T-cell (primary cell): ENCODE data around the gene PCBP3. TPM values are rescaled to one million over a fixed set of nuclear protein-coding genes. Genes with fewer than 3 reads are reported as not detected.

Experiments used
- ATAC-seq, 4 experiments: fragments of 200-7000 bp in 3 of 4; fragments of 150-1000 bp in 1 of 4; cut with Tn5 transposase; replicated peaks in 1 of 4; 1 replicate in 3 of 4; 2 replicates in 1 of 4; pipeline ENCODE4 v1.10.0; 2021; ENCODE audit warnings: moderate library complexity in 3 of 4, mild to moderate bottlenecking in 2 of 4, moderate number of reproducible peaks in 1 of 4
- CTCF ChIA-PET, 2 donors: fragments of 300-600 bp; sonication (Branson Sonifier 250); formaldehyde crosslinking; loops; one replicate each; lab custom pipeline; 2022; ENCODE audit warnings: antibody characterized with exemption in 2 of 2; lab: Charles Lee
- POLR2A ChIA-PET, 2 donors: fragments of 300-600 bp; sonication (Branson Sonifier 250); formaldehyde crosslinking; loops; one replicate each; lab custom pipeline; 2022; ENCODE audit warnings: antibody characterized with exemption in 2 of 2; lab: Charles Lee
- DNase-seq, 35 experiments: peaks; one replicate each; pipeline versions ENCODE4 v3.0.0 to v3.0.0-alpha.2; 2013 to 2023
- H3K27ac ChIP-seq: one replicate; pipeline ENCODE4 v1.5.1; 2013; ENCODE audit warnings: low read length
- H3K27me3 ChIP-seq, 2 experiments: replicated peaks in 1 of 2; 1 replicate in 1 of 2; 2 replicates in 1 of 2; pipeline versions ENCODE4 v1.6.1 to v1.7.0; 2013; ENCODE audit warnings: low read length in 1 of 2, mixed read lengths in 1 of 2; ENCODE audit not compliant: control insufficient read depth in 2 of 2, insufficient read depth in 2 of 2; ENCODE audit errors: extremely low read depth in 1 of 2
- H3K36me3 ChIP-seq, 2 donors: 1 replicate in 1 of 2; 2 replicates in 1 of 2; pipeline versions ENCODE4 v1.6.1 to v1.7.0; 2013; ENCODE audit warnings: low read length in 1 of 2; ENCODE audit not compliant: control insufficient read depth in 2 of 2, insufficient read depth in 1 of 2; ENCODE audit errors: extremely low read depth in 1 of 2
- H3K4me1 ChIP-seq, 2 experiments: 1 replicate in 1 of 2; 2 replicates in 1 of 2; pipeline versions ENCODE4 v1.6.1 to v1.7.0; 2013; ENCODE audit warnings: low read length in 2 of 2, mixed read lengths in 1 of 2; ENCODE audit not compliant: insufficient read depth in 2 of 2, control insufficient read depth in 1 of 2; ENCODE audit errors: extremely low read depth in 1 of 2
- H3K4me3 ChIP-seq, 2 donors: 1 replicate in 1 of 2; 2 replicates in 1 of 2; pipeline versions ENCODE4 v1.5.1 to v1.7.0; 2013; ENCODE audit warnings: mild to moderate bottlenecking in 2 of 2, low read length in 1 of 2, moderate library complexity in 1 of 2; ENCODE audit not compliant: control insufficient read depth in 1 of 2; ENCODE audit errors: extremely low read depth in 1 of 2
- H3K9me3 ChIP-seq: 2 replicates; pipeline ENCODE4 v1.7.0; 2013
- H3K27ac Mint-ChIP-seq, 2 donors: one replicate each; pipeline ENCODE4 v1.8.0; 2020 to 2021; ENCODE audit warnings: mild to moderate bottlenecking in 2 of 2, mixed read lengths in 2 of 2
- H3K27me3 Mint-ChIP-seq, 2 donors: one replicate each; pipeline ENCODE4 v1.8.0; 2021 to 2022; ENCODE audit warnings: mixed read lengths in 2 of 2
- H3K36me3 Mint-ChIP-seq: one replicate; pipeline ENCODE4 v1.8.0; 2021; ENCODE audit warnings: mixed read lengths
- H3K4me1 Mint-ChIP-seq, 3 donors: one replicate each; pipeline ENCODE4 v1.8.0; 2020 to 2022; ENCODE audit warnings: mixed read lengths in 3 of 3, mild to moderate bottlenecking in 1 of 3
- H3K4me3 Mint-ChIP-seq, 3 donors: one replicate each; pipeline ENCODE4 v1.8.0; 2020 to 2022; ENCODE audit warnings: mild to moderate bottlenecking in 3 of 3, mixed read lengths in 3 of 3, moderate library complexity in 3 of 3
- H3K9me3 Mint-ChIP-seq, 3 donors: one replicate each; pipeline ENCODE4 v1.8.0; 2020 to 2022; ENCODE audit warnings: mixed read lengths in 3 of 3
- WGBS: methylation state at CpG from one replicate; pipeline ENCODE4 v1.1.5; 2013; ENCODE audit warnings: missing lambda C conversion rate; ENCODE audit not compliant: insufficient coverage; 5-methylcytosine and 5-hydroxymethylcytosine counted together
- total RNA-seq, 35 experiments: library from RNA in 6 of 35; stranded (reverse) in 6 of 35; fragments of 120-200 nt in 1 of 35; gene quantifications; one replicate each; pipeline versions ENCODE4 v1.2.1 to v1.2.4 and lab custom pipeline; 2013 to 2026

Gene PCBP3
- total RNA-seq, 5 donors from 2014 or later (not counting 1 experiment from before 2014, with no cell fraction given), result 1.5 to 4.2 (median 2.8) TPM

DNA sequence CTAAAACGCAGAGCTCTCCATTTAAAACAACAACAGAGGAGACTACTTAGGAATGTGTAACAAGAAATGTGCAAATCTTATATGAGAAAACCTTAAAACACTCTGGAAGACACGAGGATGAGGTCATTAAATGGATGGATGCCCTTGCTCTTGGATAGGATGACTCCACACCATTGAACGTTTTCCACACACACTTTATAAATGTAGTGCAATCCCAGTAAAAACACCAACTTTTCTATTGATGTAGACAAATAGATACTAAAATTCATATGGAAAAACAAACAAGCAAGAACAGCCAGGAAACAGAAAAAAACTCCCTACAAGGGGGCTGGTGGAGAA is 319.7 kb downstream of the PCBP3 start:
- ATAC-seq, result no peak
- no peaks in the 10 kb centered on the region for H3K36me3 ChIP-seq
- DNase-seq, result no peak
- H3K27me3 ChIP-seq, result peaks cover 0 to 32% of the 10 kb centered on the region in 2 experiments
- ChIA-PET POLR2A (no interaction called here), CTCF (no interaction called here)
- no peaks in the 10 kb centered on the region for H3K4me1 ChIP-seq
- no peak overlapping the region for H3K4me3 ChIP-seq
- no peak overlapping the region for H3K27ac ChIP-seq
- WGBS, result no CpG with 5 or more reads among the region's 3 CpGs
- Mint-ChIP-seq H3K27me3 (peaks cover 19 to 25% of the 10 kb centered on the region in 2 donors), H3K27ac (no peak overlapping the region), H3K36me3 (no peaks in the 10 kb centered on the region), H3K4me3 (no peak overlapping the region), H3K4me1 (no peaks in the 10 kb centered on the region), H3K9me3 (peaks cover 7 to 31% (median 9%) of the 10 kb centered on the region in 3 donors)
- H3K9me3 ChIP-seq, result no peaks in the 10 kb centered on the region

DNA sequence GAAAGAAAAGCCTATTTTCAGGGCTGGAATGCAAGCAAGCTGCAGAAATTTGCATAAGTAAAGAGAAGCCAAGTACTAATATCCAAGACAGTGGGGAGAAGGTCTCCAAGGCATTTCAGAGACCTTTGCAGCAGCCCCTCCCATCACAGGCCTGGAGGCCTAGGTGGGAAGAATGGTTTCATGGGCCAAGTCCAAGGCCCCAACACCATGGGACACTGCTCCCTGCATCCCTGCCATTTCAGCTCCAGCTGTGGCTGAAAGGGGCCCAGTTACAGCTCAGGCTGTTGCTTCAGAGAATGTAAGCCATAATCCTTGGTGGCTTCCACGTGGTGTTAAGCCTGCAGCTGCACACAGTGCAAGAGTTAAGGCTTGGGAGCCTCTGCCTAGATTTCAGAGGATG is 321.1 kb downstream of the PCBP3 start:
- Mint-ChIP-seq H3K27ac (no peak overlapping the region), H3K4me1 (no peaks in the 10 kb centered on the region), H3K27me3 (peaks cover 15 to 19% of the 10 kb centered on the region in 2 donors), H3K36me3 (no peaks in the 10 kb centered on the region), H3K4me3 (no peak overlapping the region), H3K9me3 (peaks cover 7 to 31% (median 9%) of the 10 kb centered on the region in 3 donors)
- Histone ChIP-seq H3K9me3 (no peaks in the 10 kb centered on the region), H3K27me3 (peaks cover 0 to 29% of the 10 kb centered on the region in 2 experiments), H3K27ac (no peak overlapping the region), H3K4me1 (no peaks in the 10 kb centered on the region), H3K4me3 (no peak overlapping the region), H3K36me3 (no peaks in the 10 kb centered on the region)
- WGBS, result 25% methylated on average over 1 of the region's 1 CpG
- ChIA-PET POLR2A (no interaction called here), CTCF (no interaction called here)
- no peak for DNase-seq
- ATAC-seq, result no peak

DNA sequence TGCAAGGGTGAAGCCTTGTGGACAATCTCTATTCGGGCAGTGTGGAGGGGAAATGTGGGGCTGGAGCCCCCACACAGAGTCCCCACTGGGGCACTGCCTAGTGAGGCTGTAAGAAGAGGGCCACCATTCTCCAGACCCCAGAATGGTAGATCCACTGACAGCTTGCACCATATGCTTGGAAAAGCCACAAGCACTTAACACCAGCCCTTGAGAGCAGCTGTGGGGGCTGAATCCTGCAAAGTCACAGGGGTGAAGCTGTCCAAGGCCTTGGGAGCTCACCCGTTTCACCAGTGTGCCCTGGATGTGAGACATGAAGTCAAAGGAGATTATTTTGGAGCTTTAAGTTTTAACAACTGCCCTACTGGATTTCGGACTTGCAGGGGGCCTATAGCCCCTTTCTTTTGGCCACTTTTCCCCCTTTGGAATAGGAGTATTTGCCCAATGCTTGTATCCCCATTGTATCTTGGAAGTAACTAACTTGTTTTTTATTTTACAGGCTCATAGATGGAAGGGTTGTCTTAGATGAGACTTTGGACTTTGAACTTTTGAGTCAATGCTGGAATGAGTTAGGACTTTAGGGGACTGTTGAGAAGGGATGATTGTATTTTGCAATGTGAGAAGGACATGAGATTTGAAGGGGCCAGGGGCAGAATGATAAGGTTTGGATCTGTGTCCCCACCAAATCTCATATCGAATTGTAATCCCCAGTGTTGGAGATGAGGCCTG is 321.7 kb downstream of the PCBP3 start:
- Histone ChIP-seq H3K36me3 (no peaks in the 10 kb centered on the region), H3K27me3 (peaks cover 0 to 28% of the 10 kb centered on the region in 2 experiments), H3K9me3 (no peaks in the 10 kb centered on the region), H3K4me3 (no peak overlapping the region), H3K27ac (no peak overlapping the region), H3K4me1 (peaks cover 0 to under 1% of the 10 kb centered on the region in 2 experiments)
- WGBS, result 67% methylated on average over 1 of the region's 4 CpGs
- Mint-ChIP-seq H3K36me3 (no peaks in the 10 kb centered on the region), H3K4me1 (no peaks in the 10 kb centered on the region), H3K4me3 (no peak overlapping the region), H3K27ac (no peak overlapping the region), H3K27me3 (peaks cover 18% of the 10 kb centered on the region in 2 donors), H3K9me3 (peaks cover 7 to 31% (median 9%) of the 10 kb centered on the region in 3 donors)
- ChIA-PET CTCF (no interaction called here), POLR2A (no interaction called here)
- ATAC-seq (no peak), DNase-seq (no peak)

DNA sequence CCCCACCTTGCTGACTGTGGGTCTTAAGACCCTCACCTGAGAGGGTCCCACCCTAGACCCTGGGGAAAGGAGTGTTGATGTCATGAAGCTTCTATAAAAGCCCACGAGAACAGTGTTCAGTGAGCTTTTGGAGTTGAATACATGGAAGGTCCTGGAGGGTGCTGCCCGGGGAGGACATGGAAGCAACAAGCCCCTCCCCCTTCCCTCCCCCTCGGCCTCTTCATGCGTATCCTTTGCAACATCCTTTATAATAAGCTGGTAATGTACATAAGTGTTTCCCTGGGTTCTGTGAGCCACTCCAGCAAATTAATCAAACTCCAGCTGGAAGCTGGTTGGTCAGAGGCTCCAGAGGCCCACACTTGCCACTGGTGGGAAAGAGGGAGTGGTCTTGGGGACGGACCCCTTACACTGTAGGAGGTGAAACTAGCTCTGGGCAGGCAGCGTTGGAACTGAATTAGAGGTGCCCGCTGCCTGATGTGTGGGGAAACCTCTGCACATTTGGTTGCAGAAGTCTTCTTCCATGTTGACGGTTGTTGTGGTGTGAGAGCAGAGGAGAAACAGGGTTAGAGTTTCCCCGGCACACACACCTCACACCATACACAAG is 323.4 kb downstream of the PCBP3 start:
- no peaks in the 10 kb centered on the region for H3K36me3 ChIP-seq
- 50% methylated on average over 1 of the region's 9 CpGs for WGBS
- H3K36me3 Mint-ChIP-seq, result no peaks in the 10 kb centered on the region
- no peaks in the 10 kb centered on the region for H3K4me1 Mint-ChIP-seq
- peaks cover 0 to 36% of the 10 kb centered on the region in 2 experiments for H3K27me3 ChIP-seq
- H3K27ac Mint-ChIP-seq, result no peak overlapping the region
- H3K27ac ChIP-seq, result no peak overlapping the region
- peaks cover 0 to 9% of the 10 kb centered on the region in 2 experiments for H3K4me1 ChIP-seq
- no peaks in the 10 kb centered on the region for H3K9me3 ChIP-seq
- H3K27me3 Mint-ChIP-seq, result peaks cover 9 to 10% of the 10 kb centered on the region in 2 donors
- peaks cover 7 to 22% (median 9%) of the 10 kb centered on the region in 3 donors for H3K9me3 Mint-ChIP-seq
- no peak overlapping the region for H3K4me3 ChIP-seq
- no peak overlapping the region for H3K4me3 Mint-ChIP-seq
- no peak for ATAC-seq
- POLR2A ChIA-PET, result no interaction called here
- CTCF ChIA-PET, result no interaction called here
- no peak for DNase-seq

DNA sequence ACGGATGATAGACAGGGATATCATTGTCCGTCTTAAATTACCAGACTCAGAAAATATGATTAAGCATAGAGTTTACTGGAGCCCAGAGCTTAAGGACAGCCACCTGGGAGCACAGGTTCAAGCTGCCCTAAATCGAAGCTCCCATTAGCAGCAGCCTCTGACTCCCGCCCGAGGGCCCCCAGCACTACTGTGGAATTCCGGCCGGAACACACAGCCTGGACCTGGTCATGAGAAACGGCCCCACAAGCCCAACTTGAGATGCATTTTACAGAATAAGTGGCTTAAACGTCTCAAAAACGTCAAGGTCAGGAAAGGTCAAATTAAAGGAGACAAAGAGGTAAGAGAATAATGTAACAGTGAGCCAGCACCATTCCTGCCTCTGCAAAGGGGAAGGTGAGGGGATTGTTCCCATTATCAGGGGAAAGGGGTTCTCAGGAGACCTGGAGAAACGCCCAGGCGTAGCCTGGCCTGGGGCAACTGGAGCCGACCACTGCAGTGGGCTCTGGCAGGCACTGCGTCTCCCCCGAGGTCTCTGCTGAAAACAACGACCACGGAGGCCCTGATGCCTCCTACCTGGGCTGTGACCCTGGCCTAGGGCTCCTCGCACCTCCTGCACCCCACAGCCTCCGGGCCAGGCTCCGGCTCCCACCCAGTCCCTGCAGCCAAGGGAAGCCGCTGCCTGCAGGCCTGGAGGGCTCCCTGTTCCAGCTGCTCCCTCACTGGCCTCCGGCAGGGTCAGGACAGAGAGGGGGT is 326.6 kb downstream of the PCBP3 start:
- peaks cover 3 to 13% of the 10 kb centered on the region in 2 donors for H3K27me3 Mint-ChIP-seq
- CTCF ChIA-PET, result interaction anchor here in 1 of 2 donors (0.6 kb wide), 1 partner anchor 423 kb away, joined by 3 read pairs; no protein-coding TSS in a partner anchor
- H3K27me3 ChIP-seq, result peaks cover 0 to 62% of the 10 kb centered on the region in 2 experiments

More for the DNA sequence above, 326.6 kb downstream of the PCBP3 start:
- no peak overlapping the region for H3K4me3 ChIP-seq
- Mint-ChIP-seq H3K36me3 (no peaks in the 10 kb centered on the region), H3K4me1 (peaks cover 6 to 9% (median 7%) of the 10 kb centered on the region in 3 donors), H3K4me3 (no peak overlapping the region), H3K9me3 (peaks cover 0 to 5% (median 0%) of the 10 kb centered on the region in 3 donors), H3K27ac (no peak overlapping the region)
- DNase-seq (no peak), ATAC-seq (no peak)
- no peaks in the 10 kb centered on the region for H3K9me3 ChIP-seq
- peaks cover 7 to 40% of the 10 kb centered on the region in 2 experiments for H3K4me1 ChIP-seq
- 72% methylated on average over 22 of the region's 22 CpGs for WGBS
- POLR2A ChIA-PET, result no interaction called here
- no peak overlapping the region for H3K27ac ChIP-seq
- H3K36me3 ChIP-seq, result no peaks in the 10 kb centered on the region
